HG03095 (cell line): Measurements from ENCODE around the gene ARMC9.

Experiments
- ATAC-seq: cut with Tn5 transposase; IDR thresholded peaks from one replicate; pipeline ENCODE4 v1.9.1; 2021; ENCODE audit warnings: moderate library complexity; ENCODE audit not compliant: unreplicated experiment

The ARMC9 gene

GRCh38 chr2:231378026-231378722 is 179.7 kb downstream of the ARMC9 start:
- ATAC-seq, result no peak

- no peak for ATAC-seq
Measured at GRCh38 chr2:231379266-231380215, 181.1 kb downstream of the ARMC9 start.

- ATAC-seq, result no peak
Measured at GRCh38 chr2:231380307-231380706, 181.9 kb downstream of the ARMC9 start.

- ATAC-seq, result no peak
Measured at GRCh38 chr2:231380991-231381847, 182.8 kb downstream of the ARMC9 start.

GRCh38 chr2:231382116-231382515 is 183.7 kb downstream of the ARMC9 start:
- no peak for ATAC-seq

- no peak for ATAC-seq
Measured at GRCh38 chr2:231383416-231384108, 185.1 kb downstream of the ARMC9 start.

- no peak for ATAC-seq
Measured at GRCh38 chr2:231384109-231384435, 185.6 kb downstream of the ARMC9 start.

- ATAC-seq, result no peak
Measured at GRCh38 chr2:231384970-231385369, 186.5 kb downstream of the ARMC9 start.

- ATAC-seq, result no peak
Measured at GRCh38 chr2:231385429-231385828, 187.0 kb downstream of the ARMC9 start.

- no peak for ATAC-seq
Measured at GRCh38 chr2:231386446-231386845, 188.0 kb downstream of the ARMC9 start.

GRCh38 chr2:231387904-231388724 is 189.7 kb downstream of the ARMC9 start:
- no peak for ATAC-seq

- ATAC-seq, result no peak
Measured at GRCh38 chr2:231388725-231389346, 190.4 kb downstream of the ARMC9 start.

- ATAC-seq, result no peak
Measured at GRCh38 chr2:231390667-231391066, 192.2 kb downstream of the ARMC9 start.

- no peak for ATAC-seq
Measured at GRCh38 chr2:231391981-231392380, 193.6 kb downstream of the ARMC9 start.

GRCh38 chr2:231392431-231393148 is 194.2 kb downstream of the ARMC9 start:
- no peak for ATAC-seq

- ATAC-seq, result no peak
Measured at GRCh38 chr2:231393149-231394131, 195.0 kb downstream of the ARMC9 start.
